CD4-positive, alpha-beta T cell treated with Interleukin-15 for 1 hour (primary cell): Measurements from ENCODE around the gene HIP1.

Source experiments
- DNase-seq: peaks from one replicate; pipeline ENCODE4 v3.0.0-alpha.2; 2020

Gene HIP1

DNA sequence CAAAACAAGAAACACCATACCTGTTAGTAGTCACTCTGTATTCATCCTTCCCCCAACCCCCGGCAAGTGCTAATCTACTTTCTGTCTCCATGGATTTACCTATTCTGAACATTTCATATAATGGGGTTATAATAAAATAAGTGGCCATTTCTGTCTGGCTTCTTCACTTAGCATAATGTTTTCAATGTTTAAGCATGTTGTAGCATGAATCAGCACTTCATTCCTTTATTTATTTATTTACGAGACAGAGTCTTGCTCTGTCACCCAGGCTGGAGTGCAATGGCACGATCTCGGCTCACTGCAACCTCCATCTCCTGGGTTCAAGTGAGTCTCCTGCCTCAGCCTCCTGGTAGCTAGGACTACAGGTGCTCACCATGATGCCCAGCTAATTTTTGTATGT is 69.2 kb downstream of the HIP1 start:
- DNase-seq: no peak

DNA sequence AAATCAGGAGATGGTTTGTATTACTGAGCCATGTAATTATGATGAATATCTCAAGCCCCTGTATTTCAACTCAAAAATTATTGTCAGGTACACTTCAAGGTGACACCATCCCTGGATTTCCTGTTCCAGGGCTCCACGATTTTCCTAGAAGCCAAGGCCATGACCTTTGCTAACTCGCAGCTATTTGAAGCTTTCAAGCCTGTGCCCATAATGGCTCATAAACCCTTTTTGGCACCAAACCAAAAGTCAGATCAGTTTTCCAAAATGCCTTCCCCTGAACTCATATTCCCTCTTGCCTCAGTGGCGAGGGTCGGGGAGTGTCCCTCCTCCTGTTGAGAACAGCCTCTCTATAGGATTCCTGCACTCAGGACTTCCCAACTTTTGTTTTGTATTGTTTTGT is 70.8 kb downstream of the HIP1 start:
- DNase-seq: no peak

DNA sequence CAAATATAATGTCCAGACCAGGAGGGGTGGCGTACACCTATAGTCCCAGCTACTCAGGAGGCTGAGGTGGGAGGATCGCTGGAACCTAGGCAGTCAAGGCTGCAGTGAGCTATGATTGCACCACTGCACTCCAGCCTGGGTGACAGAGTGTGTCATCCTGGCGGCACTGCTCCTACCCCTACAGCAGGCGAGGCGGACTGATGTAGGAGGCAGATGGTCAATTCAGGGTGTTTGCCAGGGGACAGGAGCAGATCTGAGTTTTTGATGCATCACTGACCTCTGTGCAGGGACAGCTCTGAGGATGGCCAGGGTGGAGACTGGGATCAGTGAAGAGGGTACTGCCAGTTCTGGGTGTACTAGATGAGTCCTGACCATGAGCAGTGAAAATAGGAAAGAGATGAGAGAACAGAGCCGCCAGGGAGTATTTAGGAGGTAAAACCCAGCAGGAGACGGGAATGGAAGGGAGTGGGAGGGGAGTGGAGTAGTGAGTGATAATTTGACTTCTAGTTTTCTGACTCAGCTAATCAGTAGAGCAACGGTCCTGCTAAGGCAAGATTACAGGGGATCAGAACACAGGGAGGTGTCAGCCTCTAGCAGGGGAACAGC is 75.3 kb downstream of the HIP1 start:
- no peak for DNase-seq

DNA sequence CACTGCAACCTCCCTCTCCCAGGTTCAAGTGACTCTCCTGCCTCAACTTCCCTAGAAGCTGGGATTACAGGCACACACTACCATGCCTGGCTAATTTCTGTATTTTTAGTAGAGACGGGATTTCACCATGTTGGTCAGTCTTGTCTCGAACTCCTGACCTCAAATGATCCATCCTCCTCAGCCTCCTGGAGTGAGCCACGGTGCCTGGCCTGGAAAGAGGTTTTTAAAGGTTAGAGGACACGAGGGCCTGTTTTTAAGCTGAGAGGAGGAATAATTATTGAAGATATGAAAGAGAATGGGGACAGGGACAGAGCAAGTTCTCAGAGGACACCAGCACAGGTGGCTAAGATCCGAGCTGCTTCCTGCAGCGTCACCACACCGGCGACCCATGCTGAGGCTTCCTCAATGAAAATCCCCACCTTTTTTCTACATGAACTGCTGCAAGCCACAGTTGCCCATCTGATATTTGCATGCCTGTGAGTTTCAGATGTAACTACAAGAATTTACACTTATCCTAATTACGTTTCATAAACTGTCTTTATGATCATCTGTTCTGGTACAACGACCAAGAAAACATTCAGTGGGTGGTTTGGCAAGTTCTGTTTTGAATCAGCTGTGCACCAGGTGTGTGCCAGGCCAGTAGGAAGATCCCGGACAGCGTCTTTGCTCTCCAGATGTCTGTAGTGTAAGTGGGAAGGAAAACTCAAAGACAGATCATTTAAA is 76.0 kb downstream of the HIP1 start:
- DNase-seq: peak; percentile 45

DNA sequence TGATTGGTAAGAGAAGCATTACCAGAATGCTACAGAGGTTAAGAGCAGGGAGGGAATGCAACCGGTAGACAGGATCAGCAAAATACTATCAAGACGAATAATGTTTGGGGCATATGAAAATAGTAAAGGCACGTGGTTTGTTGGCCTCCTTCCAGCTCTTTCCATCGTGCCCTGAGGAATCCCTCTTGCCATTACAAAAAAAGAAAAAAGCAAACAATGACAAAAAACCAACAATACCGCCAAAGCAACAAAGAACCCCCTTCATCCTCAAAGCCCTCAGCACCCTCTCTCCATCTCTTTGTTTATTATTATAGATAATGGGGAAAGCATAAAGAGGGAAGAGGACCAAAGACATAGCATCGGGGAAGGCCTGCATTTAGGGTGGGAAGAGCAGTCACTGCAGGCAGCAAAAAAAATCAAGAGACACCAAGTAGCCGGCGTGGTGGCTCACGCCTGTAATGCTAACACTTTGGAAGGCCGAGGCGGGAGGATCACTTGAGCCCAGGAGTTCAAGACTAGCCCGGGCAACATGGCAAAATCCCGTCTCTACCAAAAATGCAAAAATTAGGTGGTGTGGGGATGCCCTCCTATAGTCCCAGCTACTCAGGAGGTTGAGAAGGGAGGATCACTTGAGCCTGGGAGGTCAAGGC is 78.0 kb downstream of the HIP1 start:
- no peak for DNase-seq

DNA sequence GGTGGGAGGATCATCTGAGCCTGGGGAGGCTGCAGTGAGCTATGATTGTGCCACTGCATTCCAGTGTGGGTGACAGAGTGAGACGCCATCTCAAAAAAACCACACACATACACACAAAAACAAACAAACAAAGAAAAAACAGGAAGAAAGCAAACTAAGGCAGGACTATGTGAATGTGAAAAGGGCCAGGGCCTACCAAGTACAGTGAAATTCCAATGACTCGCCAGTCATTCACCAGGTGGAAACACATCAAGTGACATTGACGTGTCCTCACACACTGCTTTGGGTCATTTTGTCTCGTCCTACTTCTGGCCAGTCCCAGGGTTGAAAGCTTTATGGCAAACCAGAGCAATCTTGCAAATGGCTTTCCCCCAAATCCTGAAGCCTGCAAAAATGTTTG is 79.9 kb downstream of the HIP1 start:
- no peak for DNase-seq

DNA sequence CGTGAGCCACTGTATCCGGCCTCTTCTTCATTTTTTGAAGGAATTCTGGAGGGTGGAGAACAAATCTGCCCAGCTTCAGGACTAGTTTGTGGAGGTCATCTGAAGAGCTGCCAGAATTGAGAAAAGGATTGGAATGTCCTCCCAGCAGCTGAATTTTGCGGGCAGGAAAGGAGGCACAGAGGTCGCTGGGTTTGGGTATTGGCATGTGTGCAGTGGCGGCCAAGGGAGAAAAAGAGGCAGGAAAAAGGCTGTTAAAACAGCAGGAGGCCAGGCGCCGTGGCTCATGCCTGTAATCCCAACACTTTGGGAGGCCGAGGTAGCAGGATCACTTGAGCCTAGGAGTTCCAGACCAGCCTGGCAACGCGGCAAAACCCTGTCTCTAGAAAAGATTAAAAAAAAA is 80.4 kb downstream of the HIP1 start:
- no peak for DNase-seq

DNA sequence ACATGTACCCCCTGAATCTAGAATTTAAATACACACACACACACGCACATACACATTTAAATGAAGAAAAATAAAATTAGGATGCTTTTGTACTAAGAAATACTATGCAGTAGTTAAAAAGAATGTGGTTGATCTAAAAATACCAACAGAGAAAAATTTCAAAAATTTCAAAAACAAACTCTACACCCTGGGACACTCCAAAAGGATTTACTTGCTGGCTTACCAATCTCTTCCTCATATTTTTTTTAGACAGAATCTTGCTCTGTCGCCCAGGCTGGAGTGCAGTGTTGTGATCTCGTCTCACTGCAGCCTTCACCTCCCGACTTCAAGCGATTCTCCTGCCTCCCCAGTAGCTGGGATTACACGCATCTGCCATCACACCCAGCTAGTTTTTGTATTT is 80.9 kb downstream of the HIP1 start:
- no peak for DNase-seq

DNA sequence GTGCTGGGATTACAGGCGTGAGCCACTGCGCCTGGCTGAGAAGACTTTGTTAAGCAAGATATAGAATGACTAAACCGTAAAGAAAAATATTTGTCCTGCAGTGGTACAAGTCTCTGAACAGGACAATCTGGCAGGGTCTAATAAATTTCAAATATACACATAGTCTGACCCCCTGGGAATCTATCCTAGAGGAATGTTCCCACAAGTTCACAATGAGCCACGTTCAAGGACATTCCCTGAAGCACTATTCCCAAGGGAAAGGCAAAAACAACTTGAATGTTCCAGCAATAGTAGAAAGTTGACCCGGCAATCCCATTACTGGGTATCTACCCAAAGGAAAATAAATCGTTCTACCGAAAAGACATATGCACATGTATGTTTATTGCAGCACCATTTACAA is 82.0 kb downstream of the HIP1 start:
- DNase-seq: no peak

DNA sequence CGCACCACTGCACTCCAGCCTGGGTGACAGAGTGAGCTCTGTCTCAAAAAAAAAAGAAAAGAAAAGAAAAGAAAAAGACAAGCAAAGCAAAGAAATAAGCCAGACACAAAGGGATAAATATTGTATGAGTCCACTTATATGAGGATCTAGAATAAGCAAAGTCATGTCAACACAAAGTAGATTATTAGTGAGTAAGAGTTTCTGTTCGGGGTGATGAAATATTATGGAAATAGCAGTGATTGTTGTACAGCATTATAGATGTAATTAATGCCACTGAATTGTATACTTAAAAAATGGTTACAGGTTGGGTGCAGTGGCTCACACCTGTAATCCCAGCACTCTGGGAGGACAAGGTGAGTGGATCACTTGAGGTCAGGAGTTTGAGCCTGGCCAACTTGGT is 83.2 kb downstream of the HIP1 start:
- no peak for DNase-seq

DNA sequence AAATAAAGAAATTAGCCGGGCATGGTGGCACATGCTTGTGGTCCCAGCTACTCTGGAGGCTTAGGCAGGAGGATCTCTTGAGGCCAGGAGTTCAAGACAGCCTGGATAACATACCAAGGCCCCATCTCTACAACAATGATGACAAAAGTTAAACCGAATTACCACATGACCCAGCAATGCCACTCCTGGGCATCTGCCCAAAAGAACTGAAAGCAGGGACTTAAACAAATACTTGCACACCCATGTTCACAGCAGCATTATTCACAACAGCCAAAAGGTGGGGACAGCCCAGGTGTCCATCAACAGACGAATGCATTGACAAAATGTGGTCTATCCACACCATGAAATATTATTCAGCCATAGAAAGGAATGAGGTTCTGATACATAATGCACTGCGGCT is 83.9 kb downstream of the HIP1 start:
- DNase-seq: no peak

DNA sequence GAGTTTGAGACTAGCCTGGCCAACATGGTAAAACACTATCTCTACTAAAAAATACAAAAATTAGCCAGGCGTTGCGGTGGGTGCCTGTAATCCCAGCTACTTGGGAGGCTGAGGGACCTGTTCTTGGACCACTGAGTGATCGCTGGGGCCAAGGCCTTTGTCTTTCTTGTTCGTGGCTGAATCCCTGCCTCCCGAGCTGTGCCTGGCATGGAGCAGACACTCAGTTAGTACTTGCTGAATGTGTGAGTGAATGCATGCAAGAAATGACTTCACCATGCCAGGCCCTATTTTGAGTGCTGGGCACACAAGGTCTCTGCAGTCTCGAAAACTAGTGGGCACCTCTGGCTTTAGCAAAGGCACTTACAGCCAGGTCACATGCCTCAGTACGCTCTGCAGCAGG is 85.1 kb downstream of the HIP1 start:
- no peak for DNase-seq

DNA sequence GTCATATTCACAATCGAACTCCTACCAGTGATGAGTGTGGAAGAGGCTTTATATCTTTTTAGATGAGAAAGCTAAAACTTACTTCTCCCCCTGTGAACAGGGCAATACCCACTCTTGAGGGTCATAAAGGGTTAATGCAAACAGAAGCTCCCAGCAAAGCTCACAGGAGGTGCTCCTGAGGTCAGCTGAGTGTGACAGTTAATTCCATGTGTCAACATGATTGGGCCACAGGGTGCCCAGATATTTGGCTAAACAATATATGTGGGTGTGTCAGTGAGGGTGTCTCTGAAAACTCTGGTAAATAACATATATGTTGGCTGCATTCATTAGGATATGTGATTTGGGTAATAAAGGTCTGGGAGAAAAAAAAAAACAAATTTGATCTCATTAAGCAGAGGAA is 86.0 kb downstream of the HIP1 start:
- no peak for DNase-seq

DNA sequence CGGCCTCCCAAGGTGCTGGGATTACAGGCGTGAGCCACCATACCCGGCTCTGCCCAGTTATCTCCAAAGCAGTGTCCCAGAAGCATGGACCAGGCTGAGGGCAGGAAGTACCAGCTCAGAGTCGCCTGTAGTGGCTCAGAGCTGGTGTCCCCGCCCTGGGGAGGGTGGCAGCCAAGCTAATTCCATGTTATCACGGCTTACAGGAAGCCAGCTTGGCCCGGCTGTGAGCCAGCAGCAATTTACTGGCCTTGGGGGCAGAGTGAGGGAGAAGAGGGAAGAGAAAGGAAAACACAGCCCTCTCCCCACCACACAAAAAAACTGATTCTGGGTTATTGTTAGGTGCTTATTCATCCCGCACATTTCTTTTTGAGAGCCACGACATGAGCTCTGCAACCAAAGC is 88.1 kb downstream of the HIP1 start:
- no peak for DNase-seq

DNA sequence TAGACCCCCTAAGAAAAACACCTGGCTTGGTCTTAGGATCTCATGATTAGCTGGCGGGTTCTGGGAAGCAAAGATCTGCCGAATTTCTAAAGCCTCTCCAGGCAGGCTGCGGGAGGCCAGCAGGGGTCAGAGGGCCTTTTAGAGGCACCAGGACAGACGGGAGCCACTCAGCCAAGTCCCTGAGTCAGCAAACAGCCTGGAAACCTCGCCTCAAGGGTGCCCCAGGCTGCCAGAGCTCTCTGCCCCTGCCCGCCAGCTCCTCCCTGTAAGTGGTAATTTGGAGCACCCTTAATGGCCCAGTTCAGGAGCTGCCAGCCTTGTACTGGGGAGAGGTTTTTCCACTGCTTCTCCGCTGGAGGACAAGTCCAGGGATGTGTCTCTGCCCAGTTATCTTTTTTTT is 88.7 kb downstream of the HIP1 start:
- no peak for DNase-seq

DNA sequence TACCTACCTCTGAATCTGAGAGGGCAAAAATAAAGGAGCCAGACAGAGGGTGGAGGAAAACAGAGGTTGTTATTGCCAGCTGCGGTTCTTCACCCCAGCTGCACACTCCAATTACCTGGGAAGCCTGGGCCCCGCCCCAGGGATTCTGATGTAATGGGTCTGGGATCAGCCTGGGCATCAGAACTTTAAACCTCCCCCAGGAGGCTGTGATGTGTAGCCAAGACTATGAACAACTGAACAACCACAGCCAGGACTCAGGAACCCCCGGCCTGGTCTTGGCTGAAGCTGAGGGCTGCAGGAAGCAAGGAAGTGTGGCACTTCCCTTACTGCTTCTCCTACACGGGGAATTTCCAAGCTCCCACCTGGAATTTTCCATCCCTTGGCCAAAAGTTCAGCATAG is 89.3 kb downstream of the HIP1 start:
- no peak for DNase-seq

DNA sequence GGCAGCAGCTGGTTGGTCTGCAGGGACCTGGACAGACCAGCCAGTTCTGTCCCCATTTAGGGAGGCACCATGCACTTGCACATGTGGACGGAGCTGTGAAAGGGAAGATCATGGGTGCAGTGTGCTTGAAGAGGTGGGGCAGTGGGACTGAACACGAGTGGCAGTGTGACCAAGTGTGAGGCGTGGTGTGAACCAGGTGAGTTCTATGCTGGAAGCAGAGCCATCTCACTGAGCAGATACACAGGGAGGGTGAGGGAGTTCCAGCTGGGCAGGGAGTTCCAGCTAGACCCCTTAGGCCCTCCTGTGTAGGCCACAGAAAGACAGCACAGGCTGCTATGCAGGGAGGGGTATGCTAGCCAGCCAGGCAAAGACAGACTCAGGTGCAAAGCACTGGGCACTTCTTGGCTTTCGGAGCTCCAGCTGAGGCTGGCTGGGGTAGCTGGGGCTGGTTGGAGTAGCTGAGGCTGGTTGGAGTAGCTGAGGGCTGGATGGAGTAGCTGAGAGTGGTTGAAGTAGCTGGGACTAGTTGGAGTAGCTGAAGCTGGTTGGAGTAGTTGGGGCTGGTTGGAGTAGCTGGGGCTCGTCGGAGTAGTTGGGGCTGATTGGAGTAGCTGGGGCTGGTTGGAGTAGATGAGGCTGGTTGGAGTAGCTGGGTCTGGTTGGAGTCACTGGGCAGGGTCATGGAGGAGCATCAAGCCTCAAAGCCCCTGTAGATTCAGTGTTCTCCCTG is 90.9 kb downstream of the HIP1 start:
- DNase-seq: no peak

DNA sequence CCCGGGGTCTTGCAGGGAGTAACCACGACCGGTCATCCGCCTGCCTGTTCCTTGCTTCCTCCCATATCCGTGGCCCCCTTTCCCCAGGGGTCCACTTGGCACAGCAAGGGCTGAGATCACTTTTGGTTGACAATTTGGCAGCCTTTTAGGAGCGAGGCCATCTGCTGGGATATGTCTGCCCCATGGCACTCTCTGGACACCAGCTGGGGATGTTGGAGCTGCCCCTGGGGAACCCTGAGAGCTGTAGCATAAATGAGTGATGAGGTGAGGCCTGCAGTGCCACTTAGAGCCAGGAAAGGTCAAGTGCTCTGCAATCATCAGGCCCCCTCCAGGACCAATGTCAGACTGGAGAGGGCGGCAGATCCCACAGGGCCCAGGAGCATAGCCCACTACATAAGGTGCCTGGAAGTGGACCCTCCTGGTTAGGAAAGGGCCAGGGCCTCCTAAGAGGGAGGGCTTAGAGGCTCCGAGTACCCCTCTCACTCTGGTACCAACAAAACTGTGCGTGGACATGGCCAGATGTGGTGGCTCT is 92.1 kb downstream of the HIP1 start:
- no peak for DNase-seq

DNA sequence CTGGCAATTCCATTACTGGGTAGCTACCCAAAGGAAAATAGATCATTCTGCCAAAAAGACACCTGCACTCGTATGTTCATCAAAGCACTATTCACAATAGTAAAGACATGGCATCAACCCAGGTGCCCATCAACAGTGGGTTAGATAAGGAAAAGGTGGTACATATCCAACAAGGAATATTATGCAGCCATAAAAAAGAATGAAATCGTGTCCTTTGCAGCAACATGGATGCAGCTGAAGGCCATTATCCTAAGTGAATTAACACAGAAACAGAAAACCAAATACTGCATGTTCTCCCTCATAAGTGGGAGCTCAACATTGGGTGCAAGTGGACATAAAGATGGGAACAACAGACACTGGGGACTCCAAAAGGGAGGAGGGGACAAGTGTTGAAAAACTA is 93.2 kb downstream of the HIP1 start:
- no peak for DNase-seq

DNA sequence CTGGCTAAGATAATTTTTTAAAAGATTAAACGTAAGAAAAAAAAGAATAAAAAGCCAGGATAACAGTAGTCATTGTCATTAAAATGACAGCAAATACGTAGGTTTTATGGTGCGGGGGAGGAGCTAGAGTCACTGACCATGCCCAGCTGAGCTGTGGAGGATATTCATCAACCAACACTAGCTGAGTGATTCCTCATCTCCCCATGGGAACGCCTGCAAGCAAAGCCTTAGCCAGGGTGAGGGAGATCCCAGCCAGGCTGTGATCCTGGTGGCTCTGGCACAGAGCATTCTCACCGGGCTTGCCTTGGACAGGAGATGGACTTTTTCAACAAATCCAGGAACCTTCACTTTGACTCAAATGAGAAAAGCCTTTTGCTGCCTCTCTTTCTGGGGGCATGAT is 94.2 kb downstream of the HIP1 start:
- no peak for DNase-seq

DNA sequence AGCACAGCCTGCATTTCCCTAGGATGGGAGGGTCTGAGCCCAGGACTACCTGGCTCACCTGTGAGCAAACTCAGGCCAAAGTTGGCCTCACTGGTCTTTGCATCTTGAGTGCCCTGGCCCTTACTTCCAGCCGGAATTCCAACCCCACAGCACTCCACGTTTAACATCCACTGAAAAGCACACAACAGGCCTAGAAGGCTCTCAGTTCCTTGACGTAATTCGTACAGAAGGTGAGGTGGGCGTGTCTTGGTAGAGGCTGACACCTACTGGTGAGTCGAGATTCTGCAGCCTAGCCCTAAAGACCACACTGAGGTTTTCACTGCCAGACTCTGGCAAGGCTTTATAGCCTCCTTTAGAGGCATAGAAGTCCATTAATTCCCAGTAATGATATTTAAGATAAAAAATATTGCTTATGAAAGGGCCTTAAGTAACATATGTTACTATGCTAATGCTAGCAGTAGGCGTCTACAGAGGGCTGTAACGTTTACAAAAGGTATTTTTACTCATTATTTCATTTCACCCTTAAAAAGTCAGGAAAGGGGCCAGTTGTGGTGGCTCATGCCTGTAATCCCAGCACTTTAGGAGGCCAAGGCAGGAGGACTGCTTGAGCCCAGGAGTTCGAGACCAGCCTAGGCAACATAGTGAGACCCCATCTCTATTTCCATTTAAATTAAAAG is 95.8 kb downstream of the HIP1 start:
- peak; percentile 73 for DNase-seq

DNA sequence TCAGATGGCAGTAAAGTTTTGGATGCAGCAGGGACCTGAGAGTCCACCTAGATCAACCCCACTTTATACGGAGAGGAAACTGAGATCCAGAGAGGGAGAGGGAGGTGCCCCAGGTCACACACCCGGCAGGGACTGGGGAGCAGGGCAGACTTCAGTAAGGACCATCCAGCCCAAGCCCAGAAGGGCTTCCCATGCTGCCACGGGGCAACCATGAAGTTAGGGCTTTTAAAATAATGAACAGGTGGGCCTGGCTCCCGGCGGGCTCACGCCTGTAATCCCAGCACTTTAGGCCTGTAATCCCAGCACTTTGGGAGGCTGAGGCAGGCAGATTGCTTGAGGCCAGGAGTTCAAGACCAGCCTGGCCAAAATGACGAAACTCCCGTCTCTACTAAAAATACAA is 98.5 kb downstream of the HIP1 start:
- DNase-seq: no peak

DNA sequence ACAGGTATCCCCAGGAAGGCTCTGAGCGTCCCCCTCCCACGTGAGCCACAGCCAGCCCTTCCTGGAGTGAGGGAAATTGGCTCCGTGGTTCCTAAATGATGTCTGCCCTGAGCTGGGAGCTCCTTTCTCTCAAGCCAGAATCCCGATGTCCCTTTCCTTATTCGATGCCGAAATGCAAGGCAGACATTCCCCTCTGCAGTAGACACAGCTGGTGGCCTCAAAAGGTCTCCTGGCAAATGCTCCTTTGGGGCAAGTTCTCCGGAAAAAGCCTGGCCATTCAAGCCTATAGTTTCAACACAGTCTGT is 98.9 kb downstream of the HIP1 start:
- DNase-seq: no peak
